Lung (tissue), 12 donors: ENCODE measurements around the gene CELA3A. TPM values are rescaled to one million over a fixed set of nuclear protein-coding genes. Genes with fewer than 3 reads are reported as not detected.
"Not testable (repeated sequence)": the region's sequence is repeated elsewhere in the genome, so short reads cannot be mapped to it uniquely, and the experiment has no call there.

ENCODE experiments used
- ATAC-seq: fragments of 200-7000 bp; cut with Tn5 transposase; one replicate; pipeline ENCODE4 v1.9.1; 2020; ENCODE audit warnings: moderate number of reproducible peaks; ENCODE audit not compliant: insufficient read depth, low FRiP score
- DNase-seq, 3 donors: peaks; one replicate each; pipeline ENCODE4 v3.0.0-alpha.2; 2013 to 2017
- H3K27ac ChIP-seq, 2 donors: one replicate each; pipeline ENCODE4 v1.5.1; 2013; ENCODE audit warnings: mild to moderate bottlenecking in 2 of 2, moderate library complexity in 2 of 2, control low read depth in 1 of 2, inconsistent platforms in 1 of 2, low read depth in 1 of 2, low read length in 1 of 2
- H3K27me3 ChIP-seq, 3 donors: one replicate each; pipeline ENCODE4 v1.5.1; 2013; ENCODE audit warnings: low read length in 2 of 3; ENCODE audit not compliant: control insufficient read depth in 3 of 3, insufficient read depth in 3 of 3
- H3K36me3 ChIP-seq, 4 donors: one replicate each; pipeline ENCODE4 v1.5.1; 2013; ENCODE audit warnings: low read length in 4 of 4, mild to moderate bottlenecking in 1 of 4, moderate library complexity in 1 of 4; ENCODE audit not compliant: control insufficient read depth in 4 of 4, insufficient read depth in 4 of 4
- H3K4me1 ChIP-seq, 5 donors: one replicate each; pipeline ENCODE4 v1.5.1; 2013; ENCODE audit warnings: low read length in 5 of 5, mild to moderate bottlenecking in 2 of 5, moderate library complexity in 1 of 5; ENCODE audit not compliant: control insufficient read depth in 5 of 5, insufficient read depth in 5 of 5
- H3K4me3 ChIP-seq: one replicate; pipeline ENCODE4 v1.5.1; 2013; ENCODE audit warnings: mild to moderate bottlenecking, control low read depth, moderate library complexity
- H3K9ac ChIP-seq, 2 donors: one replicate each; pipeline ENCODE4 v1.5.1; 2013; ENCODE audit warnings: low read length in 2 of 2, control low read depth in 1 of 2; ENCODE audit not compliant: insufficient read depth in 1 of 2
- H3K9me3 ChIP-seq, 4 donors: one replicate each; pipeline ENCODE4 v1.5.1; 2013; ENCODE audit warnings: low read length in 3 of 4, mild to moderate bottlenecking in 1 of 4, moderate library complexity in 1 of 4; ENCODE audit not compliant: control insufficient read depth in 4 of 4, insufficient read depth in 3 of 4
- WGBS, 2 donors: extraction: QIAGEN DNeasy Blood & Tissue Kit; methylation state at CpG; one replicate each; pipeline ENCODE4 v1.1.7; 2013; 5-methylcytosine and 5-hydroxymethylcytosine counted together
- polyA plus RNA-seq, 2 donors: library from polyadenylated mRNA; stranded (reverse); fragments of 200-250 nt; gene quantifications; one replicate each; pipeline ENCODE4 v1.2.1, GENCODE V29; 2013
- total RNA-seq, 2 donors: library from RNA; depleted of rRNA in 1 of 2; stranded (reverse); fragments of >200 nt in 1 of 2; gene quantifications; one replicate each; pipeline ENCODE4 v1.2.1, GENCODE V29; 2014 to 2021
- TF ChIP-seq, protein P1 (sequence below): IDR thresholded peaks from 2 replicates; pipeline ENCODE4 v1.5.1; 2012; ENCODE audit warnings: mild to moderate bottlenecking; ENCODE audit errors: control extremely low read depth, extremely low read depth
- donor health status: control.
- donor health status: control.
- donor health status: Bipolar disorder and iron deficiency.
- donor health status: healthy.
- donor health status: DM: yes; HTN: yes; CAD: no.

Gene CELA3A
- total and polyA plus RNA-seq, 4 donors, result 0.26 to 11.7 (median 0.92) TPM; not detected in 1

DNA sequence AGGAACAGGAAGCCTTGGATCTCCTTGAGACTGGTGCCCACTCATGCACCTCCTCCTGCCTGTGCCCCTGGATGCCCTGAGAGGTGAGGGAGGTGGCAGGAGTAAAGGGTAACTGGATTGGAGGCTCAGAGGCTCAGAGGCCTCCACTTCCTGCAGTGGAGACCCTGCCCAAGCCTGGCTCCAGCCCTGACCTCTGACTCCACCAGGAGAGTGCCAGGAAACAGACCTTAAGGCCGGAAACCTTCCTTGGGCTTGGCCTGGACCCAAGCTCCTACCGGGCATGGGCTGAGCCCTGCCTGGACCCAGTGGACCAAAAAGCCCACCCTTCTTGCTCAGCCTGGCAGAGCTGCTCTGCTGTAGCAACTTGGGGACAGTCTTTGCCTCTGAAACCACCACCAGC lies 39.7 kb upstream of the CELA3A start:
- H3K36me3 ChIP-seq, result no peaks in the 10 kb centered on the region
- H3K9me3 ChIP-seq, result no peaks in the 10 kb centered on the region
- DNase-seq, result no peak
- peaks cover 0 to 7% (median 4%) of the 10 kb centered on the region in 5 donors for H3K4me1 ChIP-seq
- 53 to 72% methylated on average over 2 of the region's 2 CpGs for WGBS, 2 donors
- H3K27ac ChIP-seq, result no peak overlapping the region
- no peak overlapping the region for H3K9ac ChIP-seq
- H3K27me3 ChIP-seq, result no peaks in the 10 kb centered on the region
- TF ChIP-seq, protein P1, sequence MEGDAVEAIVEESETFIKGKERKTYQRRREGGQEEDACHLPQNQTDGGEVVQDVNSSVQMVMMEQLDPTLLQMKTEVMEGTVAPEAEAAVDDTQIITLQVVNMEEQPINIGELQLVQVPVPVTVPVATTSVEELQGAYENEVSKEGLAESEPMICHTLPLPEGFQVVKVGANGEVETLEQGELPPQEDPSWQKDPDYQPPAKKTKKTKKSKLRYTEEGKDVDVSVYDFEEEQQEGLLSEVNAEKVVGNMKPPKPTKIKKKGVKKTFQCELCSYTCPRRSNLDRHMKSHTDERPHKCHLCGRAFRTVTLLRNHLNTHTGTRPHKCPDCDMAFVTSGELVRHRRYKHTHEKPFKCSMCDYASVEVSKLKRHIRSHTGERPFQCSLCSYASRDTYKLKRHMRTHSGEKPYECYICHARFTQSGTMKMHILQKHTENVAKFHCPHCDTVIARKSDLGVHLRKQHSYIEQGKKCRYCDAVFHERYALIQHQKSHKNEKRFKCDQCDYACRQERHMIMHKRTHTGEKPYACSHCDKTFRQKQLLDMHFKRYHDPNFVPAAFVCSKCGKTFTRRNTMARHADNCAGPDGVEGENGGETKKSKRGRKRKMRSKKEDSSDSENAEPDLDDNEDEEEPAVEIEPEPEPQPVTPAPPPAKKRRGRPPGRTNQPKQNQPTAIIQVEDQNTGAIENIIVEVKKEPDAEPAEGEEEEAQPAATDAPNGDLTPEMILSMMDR, result no peak
- no peak overlapping the region for H3K4me3 ChIP-seq
- no peak for ATAC-seq

DNA sequence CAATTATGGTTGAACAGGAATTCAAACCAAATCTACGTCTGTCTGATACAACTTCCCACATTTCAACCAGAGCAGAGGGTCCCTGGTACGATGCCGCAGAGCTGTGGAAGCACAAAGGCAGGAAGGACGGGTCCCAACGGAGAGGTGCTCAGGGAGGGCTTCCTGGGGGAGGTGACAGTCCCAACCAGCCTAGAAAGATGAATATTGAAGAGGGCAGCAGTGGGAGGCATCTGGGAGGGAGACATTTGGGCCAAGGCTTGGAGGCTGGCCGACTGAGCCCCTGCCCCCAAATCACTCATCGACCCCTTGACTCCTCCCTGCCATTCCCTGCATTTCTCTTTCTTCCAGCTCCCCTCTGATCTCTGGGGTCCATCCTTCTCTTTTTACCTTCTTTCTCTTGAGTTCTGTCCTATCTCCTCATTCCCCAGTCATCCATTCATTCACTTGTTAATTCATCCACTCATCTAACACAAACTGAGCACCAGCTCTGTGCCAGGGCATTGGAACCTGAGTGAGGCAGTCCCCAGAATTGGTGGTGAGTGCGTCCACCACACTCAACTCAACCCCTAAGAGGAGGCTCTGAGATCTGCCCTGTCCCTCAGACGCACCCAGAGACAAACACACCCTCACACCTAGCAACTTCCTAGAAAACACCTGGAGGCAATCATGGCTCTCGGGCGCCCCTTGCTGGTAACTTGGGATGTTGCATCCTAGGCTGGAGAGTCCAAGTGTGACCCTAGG lies 37.8 kb upstream of the CELA3A start:
- peak; percentile 72 for ATAC-seq
- WGBS, 2 donors, result 55% methylated on average over 11 of the region's 11 CpGs

DNA sequence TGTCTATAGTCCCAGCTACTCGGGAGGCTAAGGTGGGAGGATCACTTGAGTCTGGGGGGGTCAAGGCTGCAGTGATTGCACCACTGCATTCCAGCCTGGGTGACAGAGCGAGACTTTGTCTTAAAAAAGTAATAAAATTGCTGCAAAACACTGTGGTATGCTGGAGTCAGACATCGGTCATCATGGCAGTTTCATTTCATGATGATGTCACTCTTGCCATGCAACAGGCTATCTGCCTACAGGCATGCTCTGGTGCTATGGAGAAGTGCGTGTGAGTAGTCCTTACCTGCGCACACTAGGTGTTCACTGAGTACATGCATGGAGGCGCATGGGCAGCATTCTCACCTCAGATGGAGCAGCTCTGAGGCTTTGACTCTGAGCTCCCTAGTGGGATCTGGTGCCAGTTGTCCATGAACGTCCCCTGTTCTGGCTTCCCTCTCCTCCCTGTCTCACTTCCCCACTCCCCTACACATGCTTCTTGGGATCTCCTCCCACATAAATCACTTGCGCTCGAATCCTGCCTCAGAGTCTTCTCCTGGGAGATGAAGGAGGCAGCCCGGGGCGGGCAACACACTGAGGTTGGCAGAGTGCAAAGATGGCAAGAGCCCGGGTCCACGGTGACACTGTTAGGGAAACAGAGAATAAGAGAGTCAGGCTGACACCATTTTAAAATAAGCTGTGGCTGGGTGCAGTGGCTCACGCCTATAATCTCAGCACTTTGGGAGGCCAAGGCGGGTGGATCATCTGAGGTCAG lies 35.0 kb upstream of the CELA3A start:
- no peak overlapping the region for H3K9ac ChIP-seq
- H3K4me3 ChIP-seq, result no peak overlapping the region
- no peaks in the 10 kb centered on the region for H3K36me3 ChIP-seq
- H3K9me3 ChIP-seq, result no peaks in the 10 kb centered on the region
- no peak for DNase-seq
- no peaks in the 10 kb centered on the region for H3K27me3 ChIP-seq
- TF ChIP-seq, protein P1, result no peak
- H3K4me1 ChIP-seq, result peaks cover 0 to 2% (median 0%) of the 10 kb centered on the region in 5 donors
- H3K27ac ChIP-seq, result no peak overlapping the region
- ATAC-seq, result no peak
- 87 to 92% methylated on average over 15 of the region's 15 CpGs for WGBS, 2 donors

More for the DNA sequence above, 37.8 kb upstream of the CELA3A start:
- DNase-seq, result peak; percentile 72 to 76 (median 73)
- Histone ChIP-seq H3K27me3 (no peaks in the 10 kb centered on the region), H3K36me3 (no peaks in the 10 kb centered on the region), H3K9me3 (no peaks in the 10 kb centered on the region), H3K27ac (no peak overlapping the region), H3K9ac (no peak overlapping the region), H3K4me3 (no peak overlapping the region), H3K4me1 (peaks cover 0 to 2% (median 0%) of the 10 kb centered on the region in 5 donors)
- TF ChIP-seq, protein P1, result peak; percentile 91

DNA sequence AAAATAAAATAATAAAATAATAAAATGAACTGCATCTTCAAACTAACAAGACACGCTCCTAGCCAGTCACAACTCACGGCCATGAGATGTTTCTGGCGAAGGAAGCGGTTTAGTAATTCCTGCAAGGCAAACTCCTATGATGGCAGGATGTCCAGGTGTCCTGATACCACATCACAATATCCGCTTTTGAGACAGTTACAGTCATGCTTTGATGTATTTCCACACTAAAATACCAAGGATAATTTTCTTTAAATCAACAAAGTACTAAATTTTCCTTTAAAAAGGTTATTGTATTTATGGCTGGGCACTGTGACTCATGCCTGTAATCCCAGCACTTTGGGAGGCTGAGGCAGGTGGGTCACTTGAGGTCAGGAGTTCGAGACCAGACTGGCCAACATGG lies 34.2 kb upstream of the CELA3A start:
- 89 to 95% methylated on average over 6 of the region's 6 CpGs for WGBS, 2 donors
- DNase-seq, ATAC-seq: not testable (repeated sequence)

DNA sequence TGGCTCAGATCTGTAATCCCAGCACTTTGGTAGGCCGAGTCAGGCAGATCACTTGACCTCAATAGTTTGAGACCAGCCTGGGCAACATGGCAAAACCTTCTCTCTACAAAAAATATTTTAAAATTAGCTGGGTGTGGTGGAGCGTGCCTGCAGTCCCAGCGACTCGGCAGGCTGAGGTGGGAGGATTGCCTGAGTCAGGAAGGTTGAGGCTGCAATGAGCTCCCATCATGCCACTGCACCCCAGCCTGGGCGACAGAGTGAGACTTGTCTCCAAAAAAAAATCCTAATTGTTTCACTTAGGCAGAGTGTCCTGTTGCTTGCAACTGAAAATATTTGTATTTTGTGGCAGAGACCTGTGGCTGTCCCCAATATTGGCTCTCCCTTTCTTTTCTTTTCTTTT lies 32.4 kb upstream of the CELA3A start:
- not testable (repeated sequence) for ATAC-seq, DNase-seq, H3K27me3 ChIP-seq, H3K36me3 ChIP-seq, H3K27ac ChIP-seq, H3K4me1 ChIP-seq, H3K9ac ChIP-seq, H3K4me3 ChIP-seq, H3K9me3 ChIP-seq
- 64 to 80% methylated on average over 5 of the region's 5 CpGs for WGBS, 2 donors

More for the DNA sequence above, 34.2 kb upstream of the CELA3A start:
- H3K4me1 ChIP-seq, H3K27ac ChIP-seq, H3K9me3 ChIP-seq, H3K4me3 ChIP-seq, H3K27me3 ChIP-seq, H3K36me3 ChIP-seq, H3K9ac ChIP-seq: not testable (repeated sequence)

DNA sequence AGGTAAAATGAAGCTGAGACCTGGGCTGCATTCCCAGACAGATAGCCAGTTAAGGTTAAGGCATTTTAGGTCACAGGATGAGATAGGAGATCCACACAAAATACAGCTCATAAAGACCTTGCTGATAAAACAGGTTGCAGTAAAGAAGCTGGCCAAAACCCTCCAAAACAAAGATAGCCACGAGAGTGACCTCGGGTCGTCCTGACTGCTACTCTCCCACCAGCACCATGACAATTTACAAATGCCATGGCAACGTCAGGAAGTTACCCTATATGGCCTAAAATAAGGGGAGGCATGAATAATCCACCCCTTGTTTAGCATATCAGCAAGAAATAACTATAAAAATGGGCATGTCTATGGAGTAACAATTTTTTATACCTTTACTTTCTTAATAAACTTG lies 30.9 kb upstream of the CELA3A start:
- not testable (repeated sequence) for H3K27me3 ChIP-seq, H3K9ac ChIP-seq, H3K9me3 ChIP-seq, DNase-seq, H3K4me1 ChIP-seq, H3K36me3 ChIP-seq, H3K27ac ChIP-seq, ATAC-seq, H3K4me3 ChIP-seq
- 62 to 70% methylated on average over 4 of the region's 4 CpGs for WGBS, 2 donors
